Pons (tissue), 1 donor: Measurements from ENCODE around the gene CPNE6.
"Not testable (repeated sequence)": the region's sequence is repeated elsewhere in the genome, so short reads cannot be mapped to it uniquely, and the experiment has no call there.

ENCODE experiments used
- DNase-seq: peaks from one replicate; pipeline ENCODE4 v3.0.0-alpha.2; 2016; ENCODE audit warnings: low spot score

CPNE6 gene

GRCh38 chr14:24105609-24106239 lies 34.4 kb downstream of the CPNE6 start:
- not testable (repeated sequence) for DNase-seq

- DNase-seq = no peak
These were observed 35.4 kb downstream of the CPNE6 start for GRCh38 chr14:24106672-24107271.

- no peak for DNase-seq
These were observed 37.0 kb downstream of the CPNE6 start for GRCh38 chr14:24108336-24108874.

- DNase-seq = no peak
These were observed 38.7 kb downstream of the CPNE6 start for GRCh38 chr14:24110060-24110459.

- DNase-seq = no peak
These were observed 39.2 kb downstream of the CPNE6 start for GRCh38 chr14:24110523-24110922.

- DNase-seq = no peak
These were observed 42.0 kb downstream of the CPNE6 start for GRCh38 chr14:24113379-24113800.

GRCh38 chr14:24113801-24114531 lies 42.6 kb downstream of the CPNE6 start:
- DNase-seq = peak; percentile 89

GRCh38 chr14:24114532-24115421 lies 43.4 kb downstream of the CPNE6 start, which contains the start of the genes DCAF11 and NRL:
Gene DCAF11 (plus strand): TSS chr14:24114777. CDS start chr14:24115595, 818 bp downstream.
Gene NRL (minus strand): TSS chr14:24114949. CDS start chr14:24082848, 32,101 bp downstream.
- DNase-seq = peak; percentile 100

GRCh38 chr14:24115422-24116127 lies 44.2 kb downstream of the CPNE6 start:
- no peak for DNase-seq

GRCh38 chr14:24116128-24116814 lies 44.9 kb downstream of the CPNE6 start:
- DNase-seq = no peak

- DNase-seq = no peak
These were observed 45.8 kb downstream of the CPNE6 start for GRCh38 chr14:24117179-24117578.

- DNase-seq = no peak
These were observed 48.3 kb downstream of the CPNE6 start for GRCh38 chr14:24119691-24120090.

- no peak for DNase-seq
These were observed 49.8 kb downstream of the CPNE6 start for GRCh38 chr14:24121210-24121609.

- no peak for DNase-seq
These were observed 51.1 kb downstream of the CPNE6 start for GRCh38 chr14:24122416-24122815.

GRCh38 chr14:24122898-24123297 lies 51.5 kb downstream of the CPNE6 start:
- DNase-seq = no peak

GRCh38 chr14:24123424-24124417 lies 52.4 kb downstream of the CPNE6 start:
- no peak for DNase-seq

- no peak for DNase-seq
These were observed 55.6 kb downstream of the CPNE6 start for GRCh38 chr14:24126939-24127338.

- no peak for DNase-seq
These were observed 56.3 kb downstream of the CPNE6 start for GRCh38 chr14:24127673-24128072.
